ENCODE results near the gene HADHA. TPM values are rescaled to one million over a fixed set of nuclear protein-coding genes. Genes with fewer than 3 reads are reported as not detected.

HADHA gene
- total RNA-seq, 1 donor from 2014 or later, result 139 TPM

DNA sequence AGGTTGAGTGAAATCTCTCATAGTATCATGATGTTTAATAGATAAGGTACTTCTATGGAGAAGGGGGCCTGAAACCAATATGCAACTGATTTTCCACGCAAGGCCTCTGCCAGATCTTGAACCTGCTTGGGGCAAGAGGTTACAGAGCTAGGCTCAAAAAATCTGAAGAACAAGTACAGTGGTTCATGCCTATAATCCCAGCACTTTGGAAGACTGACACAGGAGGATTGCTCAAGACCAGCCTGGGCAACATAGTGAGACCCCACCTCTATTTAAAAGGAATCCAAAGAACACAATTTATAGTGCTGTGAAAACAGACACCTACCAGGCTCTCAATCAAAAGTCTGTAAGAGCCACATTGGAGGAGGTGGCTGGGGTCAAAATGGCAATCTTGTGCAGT, 28.6 kb downstream of the HADHA start:
- H2AFZ ChIP-seq (ENCODE audit: low read depth, low read length), result no peak overlapping the region
- FAIRE-seq (no peak), DNase-seq (ENCODE audit: low read depth) (no peak)
- H3K79me2 ChIP-seq (ENCODE audit: insufficient read depth, low read length), result no peaks in the 10 kb centered on the region
- H3K27ac ChIP-seq (ENCODE audit: low read depth, low read length), result no peak overlapping the region
- Mint-ChIP-seq H3K36me3 (ENCODE audit: low read depth, unreplicated experiment) (peaks cover 47% of the 10 kb centered on the region), H3K4me3 (ENCODE audit: unreplicated experiment) (no peak overlapping the region), H3K27ac (ENCODE audit: unreplicated experiment) (peak overlapping the region; percentile 27), H3K27me3 (ENCODE audit: low read depth, unreplicated experiment) (no peaks in the 10 kb centered on the region), H3K4me1 (ENCODE audit: low read depth, unreplicated experiment) (peaks cover 3% of the 10 kb centered on the region), H3K9me3 (ENCODE audit: unreplicated experiment) (peaks cover 7% of the 10 kb centered on the region)
- no peak overlapping the region for H3K4me2 ChIP-seq (ENCODE audit: low read length)
- H3K27me3 ChIP-seq (ENCODE audit: insufficient read depth, low read length), result no peaks in the 10 kb centered on the region
- no peaks in the 10 kb centered on the region for H4K20me1 ChIP-seq (ENCODE audit: insufficient read depth, low read length)
- H3K9me3 ChIP-seq (ENCODE audit: insufficient read depth, low read depth, low read length), result no peaks in the 10 kb centered on the region
- peaks cover 44% of the 10 kb centered on the region for H3K36me3 ChIP-seq (ENCODE audit: insufficient read depth, low read length)
- H3K4me3 ChIP-seq (ENCODE audit: insufficient read depth, low read depth, low read length), result no peak overlapping the region
- H3K4me1 ChIP-seq (ENCODE audit: insufficient read depth, low read length), result no peaks in the 10 kb centered on the region
- TF ChIP-seq EZH2 (IDR thresholded peaks at IDR 0.05; ENCODE audit: insufficient read depth, low read length) (no peak), CTCF (IDR thresholded peaks at IDR 0.05; ENCODE audit: insufficient read depth, low read depth, low read length) (no peak)
- H3K9ac ChIP-seq (ENCODE audit: low read length), result no peak overlapping the region

GRCh38 chr2:26214759-26215158, 29.7 kb downstream of the HADHA start:
- H2AFZ ChIP-seq (ENCODE audit: low read depth, low read length), result no peak overlapping the region
- no peak overlapping the region for H3K4me3 ChIP-seq (ENCODE audit: insufficient read depth, low read depth, low read length)
- DNase-seq (ENCODE audit: low read depth) (no peak), FAIRE-seq (no peak)
- no peaks in the 10 kb centered on the region for H3K4me1 ChIP-seq (ENCODE audit: insufficient read depth, low read length)
- no peaks in the 10 kb centered on the region for H3K27me3 Mint-ChIP-seq (ENCODE audit: low read depth, unreplicated experiment)
- H3K27ac Mint-ChIP-seq (ENCODE audit: unreplicated experiment), result no peak overlapping the region
- no peaks in the 10 kb centered on the region for H3K27me3 ChIP-seq (ENCODE audit: insufficient read depth, low read length)
- peaks cover 45% of the 10 kb centered on the region for H3K36me3 Mint-ChIP-seq (ENCODE audit: low read depth, unreplicated experiment)
- no peaks in the 10 kb centered on the region for H4K20me1 ChIP-seq (ENCODE audit: insufficient read depth, low read length)
- no peaks in the 10 kb centered on the region for H3K9me3 ChIP-seq (ENCODE audit: insufficient read depth, low read depth, low read length)
- peaks cover 41% of the 10 kb centered on the region for H3K36me3 ChIP-seq (ENCODE audit: insufficient read depth, low read length)
- no peak for TF ChIP-seq CTCF (IDR thresholded peaks at IDR 0.05; ENCODE audit: insufficient read depth, low read depth, low read length)
- TF ChIP-seq EZH2 (IDR thresholded peaks at IDR 0.05; ENCODE audit: insufficient read depth, low read length), result no peak
- H3K9ac ChIP-seq (ENCODE audit: low read length), result no peak overlapping the region
- H3K27ac ChIP-seq (ENCODE audit: low read depth, low read length), result no peak overlapping the region
- H3K9me3 Mint-ChIP-seq (ENCODE audit: unreplicated experiment), result peaks cover 7% of the 10 kb centered on the region
- H3K4me2 ChIP-seq (ENCODE audit: low read length), result no peak overlapping the region
- H3K79me2 ChIP-seq (ENCODE audit: insufficient read depth, low read length), result no peaks in the 10 kb centered on the region
- no peak overlapping the region for H3K4me3 Mint-ChIP-seq (ENCODE audit: unreplicated experiment)
- peaks cover 3% of the 10 kb centered on the region for H3K4me1 Mint-ChIP-seq (ENCODE audit: low read depth, unreplicated experiment)

- H3K4me3 Mint-ChIP-seq (ENCODE audit: unreplicated experiment), result no peak overlapping the region
- no peaks in the 10 kb centered on the region for H4K20me1 ChIP-seq (ENCODE audit: insufficient read depth, low read length)
- no peak overlapping the region for H3K9ac ChIP-seq (ENCODE audit: low read length)
- H3K36me3 ChIP-seq (ENCODE audit: insufficient read depth, low read length), result peaks cover 53% of the 10 kb centered on the region
- H3K27me3 Mint-ChIP-seq (ENCODE audit: low read depth, unreplicated experiment), result no peaks in the 10 kb centered on the region
- FAIRE-seq, result no peak
- DNase-seq (ENCODE audit: low read depth), result no peak
- no peaks in the 10 kb centered on the region for H3K9me3 ChIP-seq (ENCODE audit: insufficient read depth, low read depth, low read length)
- H3K9me3 Mint-ChIP-seq (ENCODE audit: unreplicated experiment), result peaks cover under 1% of the 10 kb centered on the region
- peaks cover 26% of the 10 kb centered on the region for H3K36me3 Mint-ChIP-seq (ENCODE audit: low read depth, unreplicated experiment)
- H2AFZ ChIP-seq (ENCODE audit: low read depth, low read length), result no peak overlapping the region
- TF ChIP-seq EZH2 (IDR thresholded peaks at IDR 0.05; ENCODE audit: insufficient read depth, low read length) (no peak), CTCF (IDR thresholded peaks at IDR 0.05; ENCODE audit: insufficient read depth, low read depth, low read length) (no peak)
- H3K27me3 ChIP-seq (ENCODE audit: insufficient read depth, low read length), result no peaks in the 10 kb centered on the region
- H3K4me1 Mint-ChIP-seq (ENCODE audit: low read depth, unreplicated experiment), result peaks cover 3% of the 10 kb centered on the region
- no peak overlapping the region for H3K4me3 ChIP-seq (ENCODE audit: insufficient read depth, low read depth, low read length)
- no peaks in the 10 kb centered on the region for H3K79me2 ChIP-seq (ENCODE audit: insufficient read depth, low read length)
- no peak overlapping the region for H3K27ac ChIP-seq (ENCODE audit: low read depth, low read length)
- no peaks in the 10 kb centered on the region for H3K4me1 ChIP-seq (ENCODE audit: insufficient read depth, low read length)
- no peak overlapping the region for H3K4me2 ChIP-seq (ENCODE audit: low read length)
- H3K27ac Mint-ChIP-seq (ENCODE audit: unreplicated experiment), result no peak overlapping the region
Measured at GRCh38 chr2:26212011-26212410, 32.4 kb downstream of the HADHA start.

Data from astrocyte (in vitro differentiated cells and primary cell).